ENCODE results near the gene CEP68. TPM values are rescaled to one million over a fixed set of nuclear protein-coding genes. Genes with fewer than 3 reads are reported as not detected.

Gene CEP68
- total RNA-seq, 1 experiment from 2014 or later, result 7.2 TPM

- TF ChIP-seq CTCF (IDR thresholded peaks at IDR 0.05; ENCODE audit: unreplicated experiment), result no peak
- H3K36me3 Mint-ChIP-seq (ENCODE audit: insufficient read depth, unreplicated experiment), result no peaks in the 10 kb centered on the region
- H3K27me3 Mint-ChIP-seq (ENCODE audit: insufficient read depth, unreplicated experiment), result no peaks in the 10 kb centered on the region
- intact Hi-C loops (cut with micrococcal nuclease), result no loop called here
- H3K4me3 Mint-ChIP-seq (ENCODE audit: unreplicated experiment), result no peak overlapping the region
- H3K27ac Mint-ChIP-seq (ENCODE audit: low read depth, unreplicated experiment), result no peak overlapping the region
- H3K4me1 Mint-ChIP-seq (ENCODE audit: insufficient read depth, unreplicated experiment), result peaks cover 9% of the 10 kb centered on the region
- ChIA-PET POLR2A (interaction anchor here (0.6 to 0.9 kb wide), 4 partner anchors 28 to 1224 kb away, joined by 3 to 6 read pairs (median 4); partner anchors contain the start of gene ACTR2), CTCF (interaction anchor here (1.1 kb wide), 1 partner anchor 12 kb away, joined by 3 read pairs; no protein-coding TSS in a partner anchor)
- BruUV-seq (replicated peaks), result no TSS peak
- H3K9me3 Mint-ChIP-seq (ENCODE audit: unreplicated experiment), result no peaks in the 10 kb centered on the region
- DNase-seq (ENCODE audit: unreplicated experiment), result no peak
Measured at GRCh38 chr2:65053199-65053598, 3.0 kb upstream of the CEP68 start.

- intact Hi-C loops (cut with micrococcal nuclease), result loop anchor here (5.0 kb wide), 1 partner anchor 112 kb away; no protein-coding TSS in a partner anchor
- POLR2A ChIA-PET, result interaction anchor here (0.6 to 5.2 kb wide), 10 partner anchors 11 to 180 kb away, joined by 3 to 72 read pairs (median 8); partner anchors contain the start of genes ACTR2 and RAB1A
- CTCF ChIA-PET, result interaction anchor here (0.7 to 2.8 kb wide), 10 partner anchors 9 to 137 kb away, joined by 3 to 13 read pairs (median 5); no protein-coding TSS in a partner anchor
- no peak overlapping the region for H3K27ac Mint-ChIP-seq (ENCODE audit: low read depth, unreplicated experiment)
- no peaks in the 10 kb centered on the region for H3K9me3 Mint-ChIP-seq (ENCODE audit: unreplicated experiment)
- no peaks in the 10 kb centered on the region for H3K27me3 Mint-ChIP-seq (ENCODE audit: insufficient read depth, unreplicated experiment)
- H3K36me3 Mint-ChIP-seq (ENCODE audit: insufficient read depth, unreplicated experiment), result no peaks in the 10 kb centered on the region
- TF ChIP-seq CTCF (IDR thresholded peaks at IDR 0.05; ENCODE audit: unreplicated experiment), result no peak
- H3K4me1 Mint-ChIP-seq (ENCODE audit: insufficient read depth, unreplicated experiment), result peaks cover 9% of the 10 kb centered on the region
- no peak for DNase-seq (ENCODE audit: unreplicated experiment)
- peak overlapping the region; percentile 90 for H3K4me3 Mint-ChIP-seq (ENCODE audit: unreplicated experiment)
- no TSS peak for BruUV-seq (replicated peaks)
Measured at GRCh38 chr2:65054749-65055421, 1.3 kb upstream of the CEP68 start.

- Mint-ChIP-seq H3K4me1 (ENCODE audit: insufficient read depth, unreplicated experiment) (peaks cover 9% of the 10 kb centered on the region), H3K4me3 (ENCODE audit: unreplicated experiment) (peak overlapping the region; percentile 90), H3K36me3 (ENCODE audit: insufficient read depth, unreplicated experiment) (no peaks in the 10 kb centered on the region), H3K9me3 (ENCODE audit: unreplicated experiment) (no peaks in the 10 kb centered on the region), H3K27me3 (ENCODE audit: insufficient read depth, unreplicated experiment) (no peaks in the 10 kb centered on the region), H3K27ac (ENCODE audit: low read depth, unreplicated experiment) (peak overlapping the region; percentile 39)
- intact Hi-C loops (cut with micrococcal nuclease), result loop anchor here (2.0 to 5.0 kb wide), 2 partner anchors 112 to 131 kb away; no protein-coding TSS in a partner anchor
- TF ChIP-seq CTCF (IDR thresholded peaks at IDR 0.05; ENCODE audit: unreplicated experiment), result no peak
- POLR2A ChIA-PET, result interaction anchor here (0.5 to 5.2 kb wide), 32 partner anchors 8 to 1185 kb away, joined by 3 to 72 read pairs (median 4); partner anchors contain the start of genes ACTR2 and RAB1A
- BruUV-seq (replicated peaks), result no TSS peak
- CTCF ChIA-PET, result interaction anchor here (0.6 to 2.8 kb wide), 14 partner anchors 9 to 518 kb away, joined by 3 to 13 read pairs (median 3); no protein-coding TSS in a partner anchor
- DNase-seq (ENCODE audit: unreplicated experiment), result no peak
Measured at GRCh38 chr2:65055422-65056214, 598 bp upstream of the CEP68 start.

- no peak for TF ChIP-seq CTCF (IDR thresholded peaks at IDR 0.05; ENCODE audit: unreplicated experiment)
- DNase-seq (ENCODE audit: unreplicated experiment), result no peak
- BruUV-seq (replicated peaks), result no TSS peak
- Mint-ChIP-seq H3K27ac (ENCODE audit: low read depth, unreplicated experiment) (peak overlapping the region; percentile 41), H3K36me3 (ENCODE audit: insufficient read depth, unreplicated experiment) (no peaks in the 10 kb centered on the region), H3K27me3 (ENCODE audit: insufficient read depth, unreplicated experiment) (no peaks in the 10 kb centered on the region), H3K9me3 (ENCODE audit: unreplicated experiment) (no peaks in the 10 kb centered on the region), H3K4me1 (ENCODE audit: insufficient read depth, unreplicated experiment) (peaks cover 15% of the 10 kb centered on the region), H3K4me3 (ENCODE audit: unreplicated experiment) (peak overlapping the region; percentile 90)
- intact Hi-C loops (cut with micrococcal nuclease), result loop anchor here (2.0 to 5.0 kb wide), 2 partner anchors 110 to 130 kb away; no protein-coding TSS in a partner anchor
- ChIA-PET CTCF (interaction anchor here (0.6 to 1.5 kb wide), 6 partner anchors 8 to 136 kb away, joined by 3 to 9 read pairs (median 4); no protein-coding TSS in a partner anchor), POLR2A (interaction anchor here (0.7 to 5.2 kb wide), 12 partner anchors 9 to 517 kb away, joined by 3 to 72 read pairs (median 4); partner anchors contain the start of genes ACTR2 and RAB1A)
Measured at GRCh38 chr2:65057054-65057375, 799 bp downstream of the CEP68 start.

All from MCF 10A (cell line).